Measurements from ENCODE around the gene RHOA. TPM values are rescaled to one million over a fixed set of nuclear protein-coding genes. Genes with fewer than 3 reads are reported as not detected.
A peak's percentile ranks its signal among the peaks of the same experiment; 100 is the strongest.
"Not testable (repeated sequence)": the region's sequence is repeated elsewhere in the genome, so short reads cannot be mapped to it uniquely, and the experiment has no call there.

Gene RHOA
- total RNA-seq, 1 donor from 2014 or later: 361 TPM

- TF ChIP-seq, protein P1, sequence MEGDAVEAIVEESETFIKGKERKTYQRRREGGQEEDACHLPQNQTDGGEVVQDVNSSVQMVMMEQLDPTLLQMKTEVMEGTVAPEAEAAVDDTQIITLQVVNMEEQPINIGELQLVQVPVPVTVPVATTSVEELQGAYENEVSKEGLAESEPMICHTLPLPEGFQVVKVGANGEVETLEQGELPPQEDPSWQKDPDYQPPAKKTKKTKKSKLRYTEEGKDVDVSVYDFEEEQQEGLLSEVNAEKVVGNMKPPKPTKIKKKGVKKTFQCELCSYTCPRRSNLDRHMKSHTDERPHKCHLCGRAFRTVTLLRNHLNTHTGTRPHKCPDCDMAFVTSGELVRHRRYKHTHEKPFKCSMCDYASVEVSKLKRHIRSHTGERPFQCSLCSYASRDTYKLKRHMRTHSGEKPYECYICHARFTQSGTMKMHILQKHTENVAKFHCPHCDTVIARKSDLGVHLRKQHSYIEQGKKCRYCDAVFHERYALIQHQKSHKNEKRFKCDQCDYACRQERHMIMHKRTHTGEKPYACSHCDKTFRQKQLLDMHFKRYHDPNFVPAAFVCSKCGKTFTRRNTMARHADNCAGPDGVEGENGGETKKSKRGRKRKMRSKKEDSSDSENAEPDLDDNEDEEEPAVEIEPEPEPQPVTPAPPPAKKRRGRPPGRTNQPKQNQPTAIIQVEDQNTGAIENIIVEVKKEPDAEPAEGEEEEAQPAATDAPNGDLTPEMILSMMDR (conservative IDR thresholded peaks at IDR 0.05): no peak
- H3K4me3 Mint-ChIP-seq: peak overlapping the region; percentile 85
- DNase-seq (ENCODE audit: low read depth, low spot score): no peak
- H3K4me1 Mint-ChIP-seq: peaks cover 25% of the 10 kb centered on the region
- no peaks in the 10 kb centered on the region for H3K9me3 Mint-ChIP-seq
- no peaks in the 10 kb centered on the region for H3K27me3 Mint-ChIP-seq (ENCODE audit: low read depth)
- H3K27ac Mint-ChIP-seq (ENCODE audit: unreplicated experiment): no peak overlapping the region
- peaks cover 20% of the 10 kb centered on the region for H3K36me3 Mint-ChIP-seq (ENCODE audit: low read depth)
Observed at GRCh38 chr3:49358884-49359225, 52.9 kb downstream of the RHOA start.

DNA sequence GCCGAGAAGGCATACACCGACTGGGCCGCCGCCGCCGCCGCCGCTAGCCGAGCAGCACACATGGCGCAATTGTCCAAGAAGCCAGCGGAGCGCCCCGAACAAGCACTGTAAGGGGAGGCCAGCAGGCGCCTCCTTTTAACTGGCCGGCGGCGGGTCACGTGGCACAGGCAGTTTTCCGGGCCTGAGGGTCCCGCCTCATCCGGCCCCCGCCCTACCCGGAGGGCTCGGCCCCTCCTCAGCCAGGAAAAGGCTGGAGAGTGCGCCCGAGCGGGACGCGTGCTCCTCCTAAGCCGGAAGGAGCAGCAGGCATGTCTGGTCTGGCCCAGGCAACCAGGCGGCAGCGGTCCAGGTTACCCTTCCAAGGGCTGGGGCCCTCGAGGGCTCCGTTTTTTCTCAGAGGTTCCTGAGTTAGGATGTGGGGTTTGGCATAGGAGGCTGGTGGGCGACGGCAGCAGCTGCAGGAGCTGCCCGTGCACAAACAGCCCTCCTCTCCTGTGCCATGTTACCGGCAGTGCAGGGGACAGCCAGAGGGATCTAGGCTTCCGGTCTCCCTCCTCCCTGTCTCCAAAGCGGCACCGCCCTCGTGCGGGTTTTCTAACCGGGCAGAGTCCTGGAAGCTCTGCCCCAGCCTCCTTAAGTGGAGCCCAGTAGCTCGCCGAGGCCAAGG, 53.4 kb downstream of the RHOA start, which contains the start of gene GPX1:
GPX1 (minus strand) TSS at position 137 of the 667 bp plus-strand sequence; CDS start at position 62, 75 bp downstream.
- Mint-ChIP-seq H3K4me3 (peak within 1 kb of the TSS; percentile 92), H3K36me3 (ENCODE audit: low read depth) (peaks cover 20% of the 10 kb centered on the region), H3K27me3 (ENCODE audit: low read depth) (no peaks in the 10 kb centered on the region), H3K27ac (ENCODE audit: unreplicated experiment) (peak within 1 kb of the TSS; percentile 75), H3K9me3 (no peaks in the 10 kb centered on the region), H3K4me1 (peaks cover 25% of the 10 kb centered on the region)
- TF ChIP-seq, protein P1 (conservative IDR thresholded peaks at IDR 0.05): no peak
- peak; percentile 90 for DNase-seq (ENCODE audit: low read depth, low spot score)

- H3K27me3 Mint-ChIP-seq (ENCODE audit: low read depth); H3K9me3 Mint-ChIP-seq; DNase-seq (ENCODE audit: low read depth, low spot score): not testable (repeated sequence)
- H3K4me3 Mint-ChIP-seq: peak overlapping the region; percentile 92
- H3K36me3 Mint-ChIP-seq (ENCODE audit: low read depth): peaks cover 22% of the 10 kb centered on the region
- peaks cover 30% of the 10 kb centered on the region for H3K4me1 Mint-ChIP-seq
- peak overlapping the region; percentile 72 for H3K27ac Mint-ChIP-seq (ENCODE audit: unreplicated experiment)
Observed at GRCh38 chr3:49357443-49358216, 54.1 kb downstream of the RHOA start.

DNA sequence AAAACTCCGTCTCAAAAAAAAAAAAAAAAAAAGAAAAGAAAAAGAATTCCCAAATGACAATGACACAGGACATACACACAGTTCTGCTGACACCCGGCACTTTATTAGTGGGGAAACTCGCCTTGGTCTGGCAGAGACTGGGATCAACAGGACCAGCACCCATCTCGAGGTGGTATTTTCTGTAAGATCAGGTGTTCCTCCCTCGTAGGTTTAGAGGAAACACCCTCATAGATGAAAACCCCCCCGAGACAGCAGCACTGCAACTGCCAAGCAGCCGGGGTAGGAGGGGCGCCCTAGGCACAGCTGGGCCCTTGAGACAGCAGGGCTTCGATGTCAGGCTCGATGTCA, 54.7 kb downstream of the RHOA start:
- Mint-ChIP-seq H3K4me1 (peaks cover 30% of the 10 kb centered on the region), H3K4me3 (peak overlapping the region; percentile 92), H3K36me3 (ENCODE audit: low read depth) (peaks cover 20% of the 10 kb centered on the region), H3K27ac (ENCODE audit: unreplicated experiment) (peak overlapping the region; percentile 72)
- not testable (repeated sequence) for H3K27me3 Mint-ChIP-seq (ENCODE audit: low read depth); DNase-seq (ENCODE audit: low read depth, low spot score); H3K9me3 Mint-ChIP-seq

DNA sequence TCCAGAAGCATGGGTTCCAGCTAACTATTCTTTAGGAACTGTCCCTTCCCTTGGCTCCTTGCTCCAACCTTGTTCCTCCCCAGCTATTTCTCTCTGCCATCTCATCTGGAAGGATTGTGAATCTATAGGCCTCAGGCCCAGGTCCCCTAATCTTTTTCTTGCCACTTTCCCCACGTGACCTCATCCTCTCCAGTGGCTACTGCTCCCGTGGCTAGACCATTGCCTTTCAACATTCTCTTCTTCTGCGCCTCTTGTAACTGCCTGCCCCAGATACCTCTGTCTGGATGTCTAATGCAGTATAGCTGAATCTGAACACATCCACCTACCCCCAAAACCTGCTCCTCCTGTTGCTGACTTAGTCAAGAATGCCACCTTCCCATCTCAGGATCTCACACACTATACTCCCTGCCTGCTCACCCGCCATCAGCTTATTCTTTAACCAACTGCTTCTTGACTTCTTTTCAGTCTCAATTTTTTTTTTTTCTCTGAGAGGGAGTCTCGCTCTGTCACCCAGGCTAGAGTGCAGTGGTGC, 58.8 kb downstream of the RHOA start:
- H3K4me1 Mint-ChIP-seq: peaks cover 23% of the 10 kb centered on the region
- no peaks in the 10 kb centered on the region for H3K27me3 Mint-ChIP-seq (ENCODE audit: low read depth)
- peak overlapping the region; percentile 21 for H3K4me3 Mint-ChIP-seq
- no peak for DNase-seq (ENCODE audit: low read depth, low spot score)
- no peaks in the 10 kb centered on the region for H3K9me3 Mint-ChIP-seq
- TF ChIP-seq, protein P1 (conservative IDR thresholded peaks at IDR 0.05): no peak
- no peak overlapping the region for H3K27ac Mint-ChIP-seq (ENCODE audit: unreplicated experiment)
- peaks cover 15% of the 10 kb centered on the region for H3K36me3 Mint-ChIP-seq (ENCODE audit: low read depth)

GRCh38 chr3:49352281-49352680, 59.5 kb downstream of the RHOA start:
- no peak overlapping the region for H3K4me3 Mint-ChIP-seq
- DNase-seq (ENCODE audit: low read depth, low spot score): no peak
- H3K27ac Mint-ChIP-seq (ENCODE audit: unreplicated experiment): peak overlapping the region; percentile 86

More at GRCh38 chr3:49352281-49352680, 59.5 kb downstream of the RHOA start:
- TF ChIP-seq, protein P1 (conservative IDR thresholded peaks at IDR 0.05): no peak
- Mint-ChIP-seq H3K36me3 (ENCODE audit: low read depth) (peaks cover 11% of the 10 kb centered on the region), H3K27me3 (ENCODE audit: low read depth) (no peaks in the 10 kb centered on the region), H3K4me1 (peaks cover 20% of the 10 kb centered on the region), H3K9me3 (no peaks in the 10 kb centered on the region)
